NOMO-1 treated with DMSO at 0.1 percent for 48 hours (cell line): ENCODE results near the gene TREML2.

Source experiments
- DNase-seq: peaks from one replicate; lab custom pipeline; 2025; ENCODE audit not compliant: unreplicated experiment; lab: John Stamatoyannopoulos, UW

TREML2 gene

DNA sequence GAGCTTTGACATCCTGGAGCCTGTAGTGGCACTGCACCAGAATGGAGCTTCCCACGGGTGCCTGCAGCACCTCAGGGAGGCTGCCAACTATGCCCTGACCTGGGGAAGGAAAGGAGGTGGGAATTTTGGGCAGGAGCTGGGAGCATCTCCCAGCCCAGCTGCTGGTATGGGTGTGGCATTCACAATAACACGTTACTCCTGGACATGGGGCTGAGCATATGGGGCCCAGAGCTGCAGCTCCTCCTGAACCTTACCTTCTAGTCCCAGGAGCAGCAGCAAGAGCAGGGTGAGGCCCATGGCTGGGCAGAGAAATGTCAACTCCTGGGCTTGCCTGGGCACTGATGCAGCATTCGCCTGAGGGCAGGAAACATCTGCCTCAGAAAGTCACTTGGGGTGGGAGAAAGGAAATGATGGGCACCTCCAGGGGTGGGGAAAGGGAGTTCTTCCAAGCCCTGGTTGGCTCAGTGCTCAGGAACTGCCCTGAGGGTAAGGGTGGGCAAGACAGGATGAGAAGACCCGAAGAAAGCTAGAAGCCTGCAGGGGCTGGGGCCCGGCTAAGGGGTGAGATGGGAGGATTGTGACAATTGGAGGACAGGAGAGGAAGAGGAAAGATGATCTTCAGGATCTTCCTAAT is 46.8 kb downstream of the TREML2 start, which contains the start of gene TREML1:
TREML1 (minus strand) TSS at position 356 of the 634 bp plus-strand sequence; CDS start at position 297, 59 bp downstream.
- no peak for DNase-seq

DNA sequence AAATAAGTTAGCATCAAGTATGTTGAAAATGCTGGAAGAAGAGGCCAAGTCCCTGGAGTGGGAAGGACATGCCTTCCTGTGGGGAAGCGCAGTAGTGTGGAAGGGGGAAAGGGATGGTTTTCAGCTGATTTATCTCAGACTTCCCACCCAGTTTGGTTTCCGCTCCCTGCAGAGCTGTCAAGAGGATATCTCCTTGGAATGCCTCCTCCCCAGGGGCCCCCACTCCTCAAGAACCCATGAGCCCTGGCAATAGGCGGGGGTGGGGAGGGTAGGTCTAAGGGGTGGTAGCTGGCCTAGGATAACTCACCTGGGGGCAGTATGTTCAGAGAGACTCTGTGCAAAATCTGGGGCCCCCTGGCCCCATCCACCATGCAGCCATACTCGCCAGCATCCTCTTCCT is 47.5 kb downstream of the TREML2 start:
- DNase-seq, result no peak

DNA sequence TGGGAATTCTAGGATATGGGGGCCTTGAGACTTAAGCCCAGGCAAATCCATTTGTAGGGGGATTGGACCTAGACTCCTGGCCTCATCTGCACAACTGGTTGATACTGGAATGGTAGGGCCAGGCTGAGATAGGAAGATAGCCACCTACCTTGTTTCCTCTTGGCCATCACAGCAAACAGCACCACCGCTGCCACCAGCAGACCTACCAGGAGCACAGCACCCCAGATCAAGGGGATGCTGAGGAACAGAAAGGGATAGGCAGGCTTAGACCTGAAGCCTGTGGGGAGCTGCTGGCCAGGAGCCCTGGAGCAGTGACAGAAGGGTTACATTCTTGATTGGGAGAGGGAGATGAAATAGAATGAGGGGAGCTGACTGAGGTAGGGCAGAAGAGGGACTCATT is 50.3 kb downstream of the TREML2 start:
- no peak for DNase-seq

DNA sequence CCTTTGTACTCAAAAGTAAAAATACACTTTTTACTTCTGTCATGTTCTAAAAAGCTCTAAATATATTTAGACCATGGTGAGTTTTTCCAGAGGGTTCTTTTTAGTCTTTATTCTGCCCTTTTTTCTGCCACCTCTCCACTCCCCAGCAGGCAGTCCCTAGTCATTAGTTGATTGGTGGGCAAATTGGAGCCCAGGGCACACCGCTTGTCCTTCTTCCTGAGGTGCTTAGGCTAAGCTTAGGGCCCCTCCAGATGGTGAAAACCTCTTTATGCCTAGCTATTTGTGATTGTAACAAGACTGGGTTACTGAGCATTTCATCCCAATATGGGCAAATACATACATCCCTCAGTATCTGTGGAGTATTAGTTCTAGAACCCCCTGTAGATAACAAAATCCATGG is 53.0 kb downstream of the TREML2 start:
- DNase-seq, result no peak
